Right atrium auricular region (tissue), 2 donors: ENCODE data around the gene TBL1XR1. TPM values are rescaled to one million over a fixed set of nuclear protein-coding genes. Genes with fewer than 3 reads are reported as not detected.
A peak's percentile ranks its signal among the peaks of the same experiment; 100 is the strongest.

Source experiments
- DNase-seq: peaks from one replicate; pipeline ENCODE4 v3.0.0-alpha.2; 2019; ENCODE audit warnings: low spot score
- H3K27ac ChIP-seq, 2 donors: fragments of 200-600 bp; sonication (generic); 1 replicate in 1 of 2; 2 replicates in 1 of 2; pipeline ENCODE4 v1.5.1; 2016 to 2019
- H3K27me3 ChIP-seq, 2 donors: fragments of 200-600 bp; sonication (generic); one replicate each; pipeline versions ENCODE4 v1.5.1 to v1.6.0; 2017 to 2019
- H3K36me3 ChIP-seq: fragments of 200-600 bp; sonication (generic); one replicate; pipeline ENCODE4 v1.5.1; 2016
- H3K4me1 ChIP-seq, 2 donors: fragments of 200-600 bp; sonication (generic); one replicate each; pipeline versions ENCODE4 v1.5.1 to v1.6.0; 2017 to 2019
- H3K4me3 ChIP-seq, 2 donors: fragments of 200-600 bp; sonication (generic); 1 replicate in 1 of 2; 2 replicates in 1 of 2; pipeline ENCODE4 v1.5.1; 2017 to 2019; ENCODE audit warnings: mild to moderate bottlenecking in 1 of 2, moderate library complexity in 1 of 2
- H3K9me3 ChIP-seq, 2 donors: fragments of 200-600 bp; sonication (generic); one replicate each; pipeline ENCODE4 v1.5.1; 2019
- total RNA-seq, 2 donors: library from RNA; depleted of rRNA; stranded (reverse); fragments of >200 nt; gene quantifications; one replicate each; pipeline ENCODE4 v1.1.0, GENCODE V29; 2016
- TF ChIP-seq, protein P1 (sequence below), 2 donors: fragments of 200-600 bp; sonication (generic); IDR thresholded peaks; one replicate each; pipeline ENCODE4 v1.5.1; 2019; ENCODE audit warnings: antibody characterized with exemption in 2 of 2

Gene TBL1XR1
- total RNA-seq, 2 donors from 2014 or later: 68.2 to 79.9 TPM

DNA sequence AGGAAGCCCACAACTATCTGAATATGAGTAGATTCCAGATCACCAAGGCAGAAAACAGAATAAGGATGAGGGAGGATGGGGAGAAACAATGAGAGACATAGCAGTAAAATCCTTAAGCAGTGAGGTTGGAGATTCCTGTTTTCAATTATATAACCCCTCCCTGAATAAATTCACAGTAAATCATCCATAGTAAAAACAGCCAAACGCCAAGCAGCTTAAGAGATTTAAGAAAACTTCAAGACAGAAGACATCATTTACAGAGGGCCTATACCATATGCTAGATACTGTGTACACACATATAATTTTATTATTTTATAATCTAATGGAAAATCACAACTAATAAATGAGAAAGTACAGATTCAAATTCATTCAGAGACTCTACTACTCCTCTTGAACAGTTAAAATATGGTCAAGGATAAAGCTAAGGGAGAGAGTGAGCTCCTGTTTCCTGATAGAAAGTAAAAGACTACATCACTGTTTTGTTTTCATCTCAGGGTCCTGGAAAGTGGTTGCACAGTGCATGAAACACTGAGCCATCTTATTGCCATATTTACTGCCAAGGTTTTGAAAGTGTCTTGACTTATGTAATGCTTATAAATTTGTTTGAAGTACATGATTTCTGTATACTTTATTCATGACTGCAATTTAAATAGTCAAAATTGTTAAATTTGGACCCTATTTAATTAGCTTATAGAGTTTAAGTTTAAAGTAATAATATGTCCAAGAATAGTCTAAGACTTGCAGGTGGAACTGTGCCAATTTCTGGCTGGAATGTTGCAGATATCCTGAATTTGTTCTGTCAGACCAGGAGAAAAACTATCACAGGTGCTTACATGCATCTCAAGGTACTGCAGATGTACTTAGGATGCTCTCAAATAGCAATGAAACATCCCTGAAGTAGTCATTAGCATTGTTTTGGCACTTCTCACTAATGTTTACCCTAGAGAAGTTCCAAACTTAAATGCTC is 141.4 kb downstream of the TBL1XR1 start:
- no peak for DNase-seq
- H3K4me3 ChIP-seq: no peak overlapping the region
- TF ChIP-seq, protein P1, sequence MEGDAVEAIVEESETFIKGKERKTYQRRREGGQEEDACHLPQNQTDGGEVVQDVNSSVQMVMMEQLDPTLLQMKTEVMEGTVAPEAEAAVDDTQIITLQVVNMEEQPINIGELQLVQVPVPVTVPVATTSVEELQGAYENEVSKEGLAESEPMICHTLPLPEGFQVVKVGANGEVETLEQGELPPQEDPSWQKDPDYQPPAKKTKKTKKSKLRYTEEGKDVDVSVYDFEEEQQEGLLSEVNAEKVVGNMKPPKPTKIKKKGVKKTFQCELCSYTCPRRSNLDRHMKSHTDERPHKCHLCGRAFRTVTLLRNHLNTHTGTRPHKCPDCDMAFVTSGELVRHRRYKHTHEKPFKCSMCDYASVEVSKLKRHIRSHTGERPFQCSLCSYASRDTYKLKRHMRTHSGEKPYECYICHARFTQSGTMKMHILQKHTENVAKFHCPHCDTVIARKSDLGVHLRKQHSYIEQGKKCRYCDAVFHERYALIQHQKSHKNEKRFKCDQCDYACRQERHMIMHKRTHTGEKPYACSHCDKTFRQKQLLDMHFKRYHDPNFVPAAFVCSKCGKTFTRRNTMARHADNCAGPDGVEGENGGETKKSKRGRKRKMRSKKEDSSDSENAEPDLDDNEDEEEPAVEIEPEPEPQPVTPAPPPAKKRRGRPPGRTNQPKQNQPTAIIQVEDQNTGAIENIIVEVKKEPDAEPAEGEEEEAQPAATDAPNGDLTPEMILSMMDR (IDR thresholded peaks at IDR 0.05): no peak
- no peaks in the 10 kb centered on the region for H3K9me3 ChIP-seq
- peaks cover 0 to 51% of the 10 kb centered on the region in 2 donors for H3K4me1 ChIP-seq
- peaks cover 5% of the 10 kb centered on the region for H3K36me3 ChIP-seq
- no peak overlapping the region for H3K27ac ChIP-seq
- no peaks in the 10 kb centered on the region for H3K27me3 ChIP-seq

DNA sequence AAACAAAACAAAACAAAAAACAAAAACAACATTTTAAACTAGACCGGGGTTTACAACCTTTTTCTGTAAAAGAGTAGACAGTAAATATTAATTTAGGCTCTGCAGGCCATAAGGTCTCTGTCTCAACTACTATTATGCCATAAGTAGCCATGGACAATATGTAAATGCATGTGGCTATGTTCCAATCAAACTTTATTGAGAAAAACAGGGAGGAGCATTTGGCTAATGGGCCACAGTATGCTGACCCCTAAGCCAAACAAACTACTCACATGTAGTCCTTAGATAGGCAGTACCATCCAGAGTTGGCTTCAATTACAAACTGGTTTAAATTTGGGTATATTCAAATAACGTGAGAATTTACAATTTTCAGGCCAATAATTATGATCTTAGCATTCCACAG is 144.2 kb downstream of the TBL1XR1 start:
- no peaks in the 10 kb centered on the region for H3K27me3 ChIP-seq
- no peaks in the 10 kb centered on the region for H3K9me3 ChIP-seq
- TF ChIP-seq, protein P1 (IDR thresholded peaks at IDR 0.05): no peak

DNA sequence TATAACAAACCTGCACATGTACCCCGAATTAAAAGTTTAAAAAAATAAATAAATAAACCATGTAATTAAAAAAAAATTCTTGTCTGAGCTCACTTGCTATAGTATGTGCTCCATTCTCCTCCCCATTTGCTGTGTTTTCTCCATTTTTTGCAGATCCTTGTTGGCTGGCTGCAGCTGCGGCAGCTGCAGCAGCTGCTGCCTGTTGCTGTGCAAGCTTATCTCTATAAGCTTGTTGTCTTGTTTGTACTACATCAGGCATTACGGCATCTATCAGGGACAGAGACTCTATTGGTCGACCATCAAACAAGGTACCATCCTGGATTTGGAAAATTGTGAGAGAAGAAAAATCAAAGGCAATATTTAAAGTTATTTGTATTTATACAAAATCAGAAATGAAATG is 145.9 kb downstream of the TBL1XR1 start:
- no peaks in the 10 kb centered on the region for H3K27me3 ChIP-seq
- H3K36me3 ChIP-seq: peaks cover 32% of the 10 kb centered on the region
- DNase-seq: no peak
- H3K4me3 ChIP-seq: no peak overlapping the region
- peaks cover 0 to 21% of the 10 kb centered on the region in 2 donors for H3K4me1 ChIP-seq
- TF ChIP-seq, protein P1 (IDR thresholded peaks at IDR 0.05): no peak
- H3K9me3 ChIP-seq: no peaks in the 10 kb centered on the region
- H3K27ac ChIP-seq: peak overlapping the region in 1 of 2 donors; percentile 5

More for the DNA sequence above, 144.2 kb downstream of the TBL1XR1 start:
- DNase-seq: no peak
- no peak overlapping the region for H3K4me3 ChIP-seq
- H3K4me1 ChIP-seq: peaks cover 0 to 37% of the 10 kb centered on the region in 2 donors
- H3K36me3 ChIP-seq: peaks cover 21% of the 10 kb centered on the region
- H3K27ac ChIP-seq: no peak overlapping the region

DNA sequence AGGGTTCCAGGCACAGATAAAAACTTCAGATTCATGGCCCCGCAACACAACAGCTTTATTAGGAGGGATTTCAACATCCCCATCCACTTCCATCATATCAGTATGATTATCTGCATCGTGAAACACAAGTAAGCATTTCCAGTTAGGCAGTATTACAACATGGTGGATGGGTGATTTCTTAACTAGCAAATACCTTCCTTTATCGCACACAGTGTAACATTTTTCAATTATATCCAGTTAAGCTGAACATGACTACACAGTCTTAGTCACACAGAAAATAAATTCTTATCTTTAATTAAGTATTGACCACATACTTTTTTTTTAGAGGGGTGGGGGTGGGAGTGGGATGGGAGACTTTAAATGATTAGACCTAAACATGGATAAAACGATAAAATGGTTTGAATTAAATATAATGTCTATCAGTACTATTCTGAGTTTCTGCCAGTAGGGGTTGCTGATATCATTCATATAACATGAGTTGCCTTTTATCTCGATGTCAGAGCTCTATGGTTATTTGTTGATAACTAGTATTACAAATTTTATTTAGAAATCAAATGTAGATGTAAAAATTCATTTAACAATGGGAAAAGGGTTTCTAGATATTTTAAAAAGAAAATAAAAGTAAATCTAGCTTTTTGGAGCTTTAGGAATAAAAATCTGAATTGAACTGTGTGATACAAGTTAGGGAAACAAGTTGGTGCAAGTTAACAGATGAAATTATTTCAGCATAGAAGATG is 146.6 kb downstream of the TBL1XR1 start:
- peaks cover 36% of the 10 kb centered on the region for H3K36me3 ChIP-seq
- peak overlapping the region in 1 of 2 donors; percentile 5 for H3K27ac ChIP-seq
- H3K27me3 ChIP-seq: no peaks in the 10 kb centered on the region
- peaks cover 0 to 14% of the 10 kb centered on the region in 2 donors for H3K4me1 ChIP-seq
- H3K9me3 ChIP-seq: no peaks in the 10 kb centered on the region
- DNase-seq: no peak
- H3K4me3 ChIP-seq: no peak overlapping the region
- TF ChIP-seq, protein P1 (IDR thresholded peaks at IDR 0.05): peak; percentile 28 to 69

DNA sequence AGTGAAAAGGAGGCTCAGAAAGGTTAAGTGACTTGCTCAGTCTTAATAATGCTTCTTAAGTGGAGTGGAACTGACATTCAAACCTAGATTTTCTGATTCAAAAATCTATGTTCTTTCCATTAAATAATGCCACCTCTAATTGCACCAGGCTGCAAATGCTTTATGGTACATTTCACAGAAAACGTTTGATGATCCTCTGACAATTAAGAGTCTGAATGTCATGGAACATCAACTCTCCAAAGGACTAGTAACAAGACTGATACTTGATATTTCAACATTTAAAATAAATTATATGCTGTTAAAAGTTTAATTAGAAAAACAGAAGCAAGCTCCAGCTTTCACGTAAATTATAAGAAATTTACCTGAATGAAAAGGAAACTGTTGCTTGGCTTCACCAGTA is 151.5 kb downstream of the TBL1XR1 start:
- Histone ChIP-seq H3K36me3 (peaks cover 30% of the 10 kb centered on the region), H3K27ac (no peak overlapping the region), H3K9me3 (no peaks in the 10 kb centered on the region), H3K27me3 (no peaks in the 10 kb centered on the region), H3K4me3 (no peak overlapping the region), H3K4me1 (peaks cover 0 to 20% of the 10 kb centered on the region in 2 donors)
- no peak for DNase-seq
- TF ChIP-seq, protein P1 (IDR thresholded peaks at IDR 0.05): no peak
